Measurements from ENCODE around the gene WASHC2C.
"Not testable (repeated sequence)": the region's sequence is repeated elsewhere in the genome, so short reads cannot be mapped to it uniquely, and the experiment has no call there.

Gene WASHC2C

DNA sequence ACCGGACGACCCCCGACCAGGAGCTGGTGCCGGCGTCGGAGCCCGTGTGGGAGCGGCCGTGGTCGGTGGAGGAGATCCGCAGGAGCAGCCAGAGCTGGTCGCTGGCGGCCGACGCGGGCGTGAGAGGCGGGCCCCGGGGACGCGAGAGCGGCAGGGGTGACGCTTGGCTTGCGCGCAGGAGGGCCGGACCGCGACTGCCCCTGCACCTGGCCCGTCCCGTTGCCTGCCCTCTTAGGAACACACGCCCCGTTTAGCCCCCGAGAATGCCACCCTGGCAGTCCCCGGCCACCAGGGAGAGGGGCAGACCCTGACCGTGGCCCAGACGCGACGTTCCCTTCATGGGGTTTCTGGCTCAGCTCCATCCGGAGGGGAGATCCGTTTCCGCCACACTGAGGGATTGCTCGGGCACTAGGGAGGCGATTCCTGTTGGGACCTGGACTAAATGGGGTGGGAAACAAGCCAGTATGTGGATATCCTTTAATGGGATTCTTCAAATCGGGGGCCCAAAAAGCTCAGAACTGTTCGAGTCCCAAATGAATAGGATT lies 427 bp downstream of the WASHC2C start:
- H3K9me3 ChIP-seq (ENCODE audit: control insufficient read depth, insufficient read depth, low read depth, low read length); H3K36me3 ChIP-seq (ENCODE audit: control insufficient read depth in 2 of 2, insufficient read depth in 1 of 2, low read length in 2 of 2); H3K27ac ChIP-seq (ENCODE audit: extremely low read depth, low read depth, low read length); POLR2A ChIA-PET; H3K4me1 ChIP-seq (ENCODE audit: control insufficient read depth, insufficient read depth, low read length): not testable (repeated sequence)
- H3K4me3 ChIP-seq (ENCODE audit: low read depth, low read length) = peak overlapping the region; percentile 58
- peak; percentile 56; the same call in 1 of the 2 replicates for TF ChIP-seq ZNF335 (tag by site-specific recombination; conservative IDR thresholded peaks at IDR 0.05)
- CTCF ChIA-PET = interaction anchor here (0.7 kb wide), 1 partner anchor 474 kb away, joined by 3 read pairs; no protein-coding TSS in a partner anchor

DNA sequence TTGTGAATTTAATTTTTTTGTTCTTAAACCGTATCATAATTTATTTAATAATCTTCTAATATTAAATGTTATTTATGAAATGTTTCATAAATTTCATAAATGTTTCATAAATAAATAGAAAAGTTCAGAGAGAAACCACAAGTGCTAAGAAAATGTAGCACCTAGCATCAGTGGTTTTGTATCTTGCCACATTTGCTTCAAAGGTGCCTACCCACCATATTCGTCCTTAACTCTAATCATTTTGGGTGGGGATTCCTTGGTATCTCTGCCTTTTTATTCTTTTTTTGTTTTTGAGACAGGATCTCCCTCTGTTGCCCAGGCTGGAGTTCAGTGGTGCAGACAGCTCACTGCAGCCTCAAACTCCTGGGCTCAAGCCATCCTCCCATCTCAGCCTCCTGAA lies 7.4 kb downstream of the WASHC2C start:
- POLR2A ChIA-PET = not testable (repeated sequence)

GRCh38 chr10:45734867-45735266 lies 7.8 kb downstream of the WASHC2C start:
- POLR2A ChIA-PET; H3K4me1 ChIP-seq (ENCODE audit: control insufficient read depth, insufficient read depth, low read length); H3K36me3 ChIP-seq (ENCODE audit: control insufficient read depth in 2 of 2, insufficient read depth in 1 of 2, low read length in 2 of 2); H3K27ac ChIP-seq (ENCODE audit: extremely low read depth, low read depth, low read length); H3K4me3 ChIP-seq (ENCODE audit: low read depth, low read length); CTCF ChIA-PET; H3K9me3 ChIP-seq (ENCODE audit: control insufficient read depth, insufficient read depth, low read depth, low read length): not testable (repeated sequence)

More for the DNA sequence above, 7.4 kb downstream of the WASHC2C start:
- H3K4me3 ChIP-seq (ENCODE audit: low read depth, low read length); CTCF ChIA-PET; H3K4me1 ChIP-seq (ENCODE audit: control insufficient read depth, insufficient read depth, low read length); H3K9me3 ChIP-seq (ENCODE audit: control insufficient read depth, insufficient read depth, low read depth, low read length); H3K36me3 ChIP-seq (ENCODE audit: control insufficient read depth in 2 of 2, insufficient read depth in 1 of 2, low read length in 2 of 2); H3K27ac ChIP-seq (ENCODE audit: extremely low read depth, low read depth, low read length): not testable (repeated sequence)

GRCh38 chr10:45741559-45741958 lies 14.5 kb downstream of the WASHC2C start:
- H3K9me3 ChIP-seq (ENCODE audit: control insufficient read depth, insufficient read depth, low read depth, low read length); H3K36me3 ChIP-seq (ENCODE audit: control insufficient read depth in 2 of 2, insufficient read depth in 1 of 2, low read length in 2 of 2); H3K4me3 ChIP-seq (ENCODE audit: low read depth, low read length); POLR2A ChIA-PET; H3K27ac ChIP-seq (ENCODE audit: extremely low read depth, low read depth, low read length); H3K4me1 ChIP-seq (ENCODE audit: control insufficient read depth, insufficient read depth, low read length); CTCF ChIA-PET: not testable (repeated sequence)

DNA sequence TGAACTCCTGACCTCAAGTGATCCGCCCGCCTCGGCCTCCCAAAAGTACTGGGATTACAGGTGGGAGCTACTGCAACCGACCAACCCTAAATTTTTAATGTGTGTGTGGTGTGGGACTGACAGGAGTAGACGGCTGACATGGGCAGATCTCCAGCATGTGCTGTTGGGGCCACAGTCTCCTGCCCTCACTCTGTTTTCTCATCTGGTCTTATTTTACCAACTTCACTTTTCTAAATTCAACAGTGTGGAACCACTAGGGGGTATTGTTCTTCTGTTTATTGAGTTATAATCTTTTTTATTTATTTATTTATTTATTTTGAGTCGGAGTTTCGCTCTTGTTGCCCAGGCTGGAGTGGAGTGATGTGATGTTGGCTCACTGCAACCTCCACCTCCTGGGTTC lies 14.9 kb downstream of the WASHC2C start:
- CTCF ChIA-PET; H3K4me3 ChIP-seq (ENCODE audit: low read depth, low read length); H3K36me3 ChIP-seq (ENCODE audit: control insufficient read depth in 2 of 2, insufficient read depth in 1 of 2, low read length in 2 of 2); H3K4me1 ChIP-seq (ENCODE audit: control insufficient read depth, insufficient read depth, low read length); H3K9me3 ChIP-seq (ENCODE audit: control insufficient read depth, insufficient read depth, low read depth, low read length); H3K27ac ChIP-seq (ENCODE audit: extremely low read depth, low read depth, low read length); POLR2A ChIA-PET: not testable (repeated sequence)

GRCh38 chr10:45751141-45751540 lies 24.1 kb downstream of the WASHC2C start:
- POLR2A ChIA-PET; H3K4me3 ChIP-seq (ENCODE audit: low read depth, low read length); H3K27ac ChIP-seq (ENCODE audit: extremely low read depth, low read depth, low read length): not testable (repeated sequence)

DNA sequence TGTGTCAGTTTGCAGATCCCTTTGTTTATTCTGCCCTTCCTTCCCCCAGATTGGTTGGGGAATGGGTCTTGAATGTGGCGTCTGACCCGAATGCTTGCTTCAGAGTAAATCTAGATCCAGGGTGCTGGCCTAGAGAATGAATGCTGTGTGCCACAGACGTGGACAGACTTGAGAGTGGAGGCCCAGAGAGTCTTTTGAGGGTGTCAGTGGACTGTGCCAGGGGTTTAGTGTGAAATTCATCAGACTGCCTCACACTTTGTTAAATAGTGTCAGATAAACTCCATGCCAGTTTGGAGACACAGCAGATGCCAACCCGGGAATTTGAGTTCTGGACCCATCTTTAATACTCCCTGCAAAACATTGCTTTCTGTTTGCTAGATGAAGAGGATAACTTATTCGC lies 25.1 kb downstream of the WASHC2C start:
- H3K27ac ChIP-seq (ENCODE audit: extremely low read depth, low read depth, low read length); H3K36me3 ChIP-seq (ENCODE audit: control insufficient read depth in 2 of 2, insufficient read depth in 1 of 2, low read length in 2 of 2); CTCF ChIA-PET; POLR2A ChIA-PET; H3K4me1 ChIP-seq (ENCODE audit: control insufficient read depth, insufficient read depth, low read length); H3K4me3 ChIP-seq (ENCODE audit: low read depth, low read length); H3K9me3 ChIP-seq (ENCODE audit: control insufficient read depth, insufficient read depth, low read depth, low read length): not testable (repeated sequence)

More at GRCh38 chr10:45751141-45751540, 24.1 kb downstream of the WASHC2C start:
- H3K36me3 ChIP-seq (ENCODE audit: control insufficient read depth in 2 of 2, insufficient read depth in 1 of 2, low read length in 2 of 2); H3K9me3 ChIP-seq (ENCODE audit: control insufficient read depth, insufficient read depth, low read depth, low read length); H3K4me1 ChIP-seq (ENCODE audit: control insufficient read depth, insufficient read depth, low read length); CTCF ChIA-PET: not testable (repeated sequence)

- H3K4me3 ChIP-seq (ENCODE audit: low read depth, low read length); H3K4me1 ChIP-seq (ENCODE audit: control insufficient read depth, insufficient read depth, low read length); CTCF ChIA-PET; H3K36me3 ChIP-seq (ENCODE audit: control insufficient read depth in 2 of 2, insufficient read depth in 1 of 2, low read length in 2 of 2); POLR2A ChIA-PET; H3K9me3 ChIP-seq (ENCODE audit: control insufficient read depth, insufficient read depth, low read depth, low read length); H3K27ac ChIP-seq (ENCODE audit: extremely low read depth, low read depth, low read length): not testable (repeated sequence)
Measured at GRCh38 chr10:45753979-45754495, 27.0 kb downstream of the WASHC2C start.

DNA sequence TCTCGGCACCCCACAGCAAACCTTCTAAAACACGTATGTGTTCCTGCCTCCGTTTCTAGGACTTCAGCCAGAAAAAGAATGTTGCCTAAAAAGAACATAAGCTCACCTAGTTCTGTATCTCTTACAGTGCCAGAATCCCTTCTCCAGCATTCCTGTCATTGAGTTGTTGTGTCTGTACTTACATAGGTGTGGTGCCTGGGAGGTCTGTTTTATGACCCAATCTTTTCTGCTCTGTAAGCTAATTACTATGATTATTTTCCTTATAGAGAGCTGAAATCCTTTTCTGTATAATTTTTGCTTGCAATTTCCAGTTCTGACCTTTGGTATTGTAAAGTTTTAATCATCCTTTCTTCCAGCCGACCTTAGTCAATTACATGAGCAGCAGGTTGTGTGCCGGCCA lies 28.0 kb downstream of the WASHC2C start:
- H3K36me3 ChIP-seq (ENCODE audit: control insufficient read depth in 2 of 2, insufficient read depth in 1 of 2, low read length in 2 of 2); H3K4me1 ChIP-seq (ENCODE audit: control insufficient read depth, insufficient read depth, low read length); H3K27ac ChIP-seq (ENCODE audit: extremely low read depth, low read depth, low read length); H3K4me3 ChIP-seq (ENCODE audit: low read depth, low read length); CTCF ChIA-PET; H3K9me3 ChIP-seq (ENCODE audit: control insufficient read depth, insufficient read depth, low read depth, low read length); POLR2A ChIA-PET: not testable (repeated sequence)

GRCh38 chr10:45756065-45756464 lies 29.0 kb downstream of the WASHC2C start:
- H3K4me1 ChIP-seq (ENCODE audit: control insufficient read depth, insufficient read depth, low read length); CTCF ChIA-PET; H3K36me3 ChIP-seq (ENCODE audit: control insufficient read depth in 2 of 2, insufficient read depth in 1 of 2, low read length in 2 of 2); POLR2A ChIA-PET; H3K9me3 ChIP-seq (ENCODE audit: control insufficient read depth, insufficient read depth, low read depth, low read length); H3K27ac ChIP-seq (ENCODE audit: extremely low read depth, low read depth, low read length); H3K4me3 ChIP-seq (ENCODE audit: low read depth, low read length): not testable (repeated sequence)

- POLR2A ChIA-PET; H3K4me3 ChIP-seq (ENCODE audit: low read depth, low read length); H3K36me3 ChIP-seq (ENCODE audit: control insufficient read depth in 2 of 2, insufficient read depth in 1 of 2, low read length in 2 of 2); H3K9me3 ChIP-seq (ENCODE audit: control insufficient read depth, insufficient read depth, low read depth, low read length); H3K27ac ChIP-seq (ENCODE audit: extremely low read depth, low read depth, low read length); H3K4me1 ChIP-seq (ENCODE audit: control insufficient read depth, insufficient read depth, low read length); CTCF ChIA-PET: not testable (repeated sequence)
Measured at GRCh38 chr10:45757661-45758396, 30.8 kb downstream of the WASHC2C start.

Measured in HEK293 (cell line).